ENCODE results near the gene SYAP1. TPM values are rescaled to one million over a fixed set of nuclear protein-coding genes. Genes with fewer than 3 reads are reported as not detected.
"Not testable (repeated sequence)": the region's sequence is repeated elsewhere in the genome, so short reads cannot be mapped to it uniquely, and the experiment has no call there.

Gene SYAP1
- total and polyA plus RNA-seq, 12 donors, result 9.7 to 25.4 (median 16.8) TPM

GRCh38 chrX:16754019-16754418, 34.6 kb downstream of the SYAP1 start:
- Histone ChIP-seq H3K36me3 (peaks cover 0 to 86% (median 12%) of the 10 kb centered on the region in 9 donors), H3K9me3 (no peaks in the 10 kb centered on the region), H3K27ac (no peak overlapping the region), H3K4me3 (no peak overlapping the region), H3K27me3 (no peaks in the 10 kb centered on the region), H3K4me1 (no peaks in the 10 kb centered on the region)
- DNase-seq, result no peak
- WGBS, 2 donors, result 95 to 100% methylated on average over 2 of the region's 2 CpGs
- TF ChIP-seq CTCF (IDR thresholded peaks at IDR 0.05), result no peak
- no peak for ATAC-seq
- intact Hi-C loops (cut with DNase I), result no loop called here

GRCh38 chrX:16756724-16757123, 37.3 kb downstream of the SYAP1 start:
- Histone ChIP-seq H3K4me3 (no peak overlapping the region), H3K27ac (no peak overlapping the region), H3K36me3 (peaks cover 0 to 89% (median 12%) of the 10 kb centered on the region in 9 donors), H3K4me1 (no peaks in the 10 kb centered on the region), H3K9me3 (no peaks in the 10 kb centered on the region), H3K27me3 (no peaks in the 10 kb centered on the region)
- no peak for TF ChIP-seq CTCF (IDR thresholded peaks at IDR 0.05)
- intact Hi-C loops (cut with DNase I), result no loop called here
- DNase-seq (no peak), ATAC-seq (no peak)
- WGBS, 2 donors, result 88 to 95% methylated on average over 4 of the region's 4 CpGs

DNA sequence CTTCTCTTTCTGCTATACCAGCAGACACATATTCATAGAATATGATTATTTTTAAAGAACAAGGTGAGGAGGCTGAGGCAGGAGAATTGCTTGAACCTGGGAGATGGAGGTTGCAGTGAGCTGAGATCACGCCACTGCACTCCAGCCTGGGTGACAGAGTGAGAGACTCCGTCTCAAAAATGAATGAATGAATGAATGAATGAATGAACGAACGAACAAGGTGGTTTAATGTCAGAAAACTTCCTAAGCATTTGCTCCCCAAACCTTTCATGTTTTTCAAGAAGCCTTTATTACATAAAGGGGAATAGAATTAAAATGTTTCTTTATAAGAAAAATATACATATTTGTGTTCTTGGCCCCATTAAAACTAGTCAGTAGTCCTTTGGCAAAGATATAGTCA, 42.1 kb downstream of the SYAP1 start:
- H3K27me3 ChIP-seq, result peaks cover 0 to 15% (median 0%) of the 10 kb centered on the region in 7 donors
- ATAC-seq; H3K4me1 ChIP-seq; H3K9me3 ChIP-seq; DNase-seq; H3K27ac ChIP-seq; intact Hi-C loops (cut with DNase I); H3K4me3 ChIP-seq: not testable (repeated sequence)
- H3K36me3 ChIP-seq, result peaks cover 0 to 51% (median 9%) of the 10 kb centered on the region in 9 donors
- 89 to 92% methylated on average over 4 of the region's 4 CpGs for WGBS, 2 donors

- TF ChIP-seq CTCF (IDR thresholded peaks at IDR 0.05), result no peak
- ATAC-seq (no peak), DNase-seq (no peak)
- Histone ChIP-seq H3K36me3 (peaks cover 0 to 41% (median 9%) of the 10 kb centered on the region in 9 donors), H3K27ac (no peak overlapping the region), H3K4me1 (no peaks in the 10 kb centered on the region), H3K9me3 (no peaks in the 10 kb centered on the region), H3K27me3 (peaks cover 0 to 15% (median 0%) of the 10 kb centered on the region in 7 donors), H3K4me3 (no peak overlapping the region)
- intact Hi-C loops (cut with DNase I), result no loop called here
- 96 to 100% methylated on average over 1 of the region's 1 CpG for WGBS, 2 donors
Observed at GRCh38 chrX:16762579-16762978, 43.2 kb downstream of the SYAP1 start.

DNA sequence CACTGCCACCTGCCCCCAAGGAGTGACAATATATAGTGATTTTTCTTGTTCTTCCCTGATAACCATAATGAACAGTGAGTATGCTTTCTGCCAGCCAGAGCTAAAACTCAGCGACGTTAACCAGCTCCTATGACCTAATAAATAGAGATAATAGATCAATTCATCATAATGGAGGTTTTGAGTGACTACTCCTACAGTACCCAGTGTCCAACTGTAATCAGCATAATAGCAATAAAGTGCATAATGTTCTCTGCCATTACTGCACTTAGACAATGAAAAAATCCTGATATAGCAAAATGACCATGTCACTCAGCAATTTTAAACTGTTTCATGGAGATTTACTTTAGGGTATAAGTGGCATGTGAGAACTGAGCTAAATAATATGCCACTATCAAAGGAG, 46.2 kb downstream of the SYAP1 start:
- 61 to 68% methylated on average over 2 of the region's 2 CpGs for WGBS, 2 donors
- Histone ChIP-seq H3K9me3 (no peaks in the 10 kb centered on the region), H3K27ac (no peak overlapping the region), H3K4me3 (no peak overlapping the region), H3K4me1 (no peaks in the 10 kb centered on the region), H3K36me3 (peaks cover 0 to 12% (median 0%) of the 10 kb centered on the region in 9 donors), H3K27me3 (peaks cover 0 to 31% (median 0%) of the 10 kb centered on the region in 7 donors)
- DNase-seq (no peak), ATAC-seq (no peak)
- intact Hi-C loops (cut with DNase I), result no loop called here
- TF ChIP-seq CTCF (IDR thresholded peaks at IDR 0.05), result no peak

Data from heart right ventricle (tissue), 16 donors.